Sigmoid colon (tissue), 7 donors: ENCODE data around the gene CHD3. TPM values are rescaled to one million over a fixed set of nuclear protein-coding genes. Genes with fewer than 3 reads are reported as not detected.
"Not testable (repeated sequence)": the region's sequence is repeated elsewhere in the genome, so short reads cannot be mapped to it uniquely, and the experiment has no call there.

ENCODE experiments used
- DNase-seq: peaks from one replicate; pipeline ENCODE4 v3.0.0-alpha.2; 2019
- H3K27ac ChIP-seq, 4 donors: fragments of 200-600 bp; sonication (generic); one replicate each; pipeline ENCODE4 v1.5.1; 2016 to 2019; ENCODE audit warnings: mild to moderate bottlenecking in 1 of 4
- H3K27me3 ChIP-seq, 3 donors: fragments of 200-600 bp; sonication (generic); one replicate each; pipeline ENCODE4 v1.5.1; 2019; ENCODE audit warnings: mild to moderate bottlenecking in 1 of 3
- H3K36me3 ChIP-seq, 4 donors: fragments of 200-600 bp; sonication (generic); one replicate each; pipeline ENCODE4 v1.5.1; 2016 to 2019
- H3K4me1 ChIP-seq, 4 donors: fragments of 200-600 bp; sonication (generic); one replicate each; pipeline ENCODE4 v1.5.1; 2017 to 2019
- H3K4me3 ChIP-seq, 4 donors: fragments of 200-600 bp; sonication (generic); one replicate each; pipeline ENCODE4 v1.5.1; 2017 to 2019; ENCODE audit warnings: mild to moderate bottlenecking in 2 of 4, moderate library complexity in 1 of 4
- H3K9me3 ChIP-seq, 4 donors: fragments of 200-600 bp in 3 of 4; sonication (generic) in 3 of 4; one replicate each; pipeline versions ENCODE4 v1.5.1 to v1.6.1; 2013 to 2019
- CTCF ChIP-seq, 4 experiments: fragments of 450-650 bp in 3 of 4; fragments of 200-600 bp in 1 of 4; IDR thresholded peaks; one replicate each; pipeline ENCODE4 v1.5.1; 2016 to 2019; ENCODE audit warnings: antibody characterized with exemption in 4 of 4, mild to moderate bottlenecking in 3 of 4, moderate library complexity in 2 of 4
- EP300 ChIP-seq, 4 donors: sonication (generic); formaldehyde crosslinking; IDR thresholded peaks; one replicate each; pipeline ENCODE4 v1.6.1; 2017; ENCODE audit warnings: antibody characterized with exemption in 4 of 4
- POLR2A ChIP-seq, 2 donors: fragments of 450-650 bp; IDR thresholded peaks; one replicate each; pipeline ENCODE4 v1.6.1; 2016; ENCODE audit warnings: antibody characterized with exemption in 2 of 2, mild to moderate bottlenecking in 2 of 2, moderate library complexity in 2 of 2
- POLR2AphosphoS5 ChIP-seq, 4 donors: sonication (generic); formaldehyde crosslinking; IDR thresholded peaks; one replicate each; pipeline ENCODE4 v1.6.1; 2017; ENCODE audit warnings: antibody characterized with exemption in 4 of 4
- WGBS, 2 donors: extraction: QIAGEN DNeasy Blood & Tissue Kit; methylation state at CpG; one replicate each; pipeline ENCODE4 v1.1.7; 2013; 5-methylcytosine and 5-hydroxymethylcytosine counted together
- intact Hi-C: fragments of 100-400 bp; cut with DNase I; formaldehyde crosslinking; loops from one replicate; pipeline ENCODE4 v1.15.1; 2023
- polyA plus RNA-seq, 3 donors: library from polyadenylated mRNA; stranded (reverse); fragments of 200-250 nt; gene quantifications; one replicate each; pipeline ENCODE4 v1.2.3, GENCODE V29; 2013
- total RNA-seq, 4 donors: library from RNA; depleted of rRNA; stranded (reverse); fragments of >200 nt; gene quantifications; one replicate each; pipeline ENCODE4 v1.1.0, GENCODE V29; 2016
- donor health status: healthy with polysubstance abuse.
- donor health status: Bipolar disorder and iron deficiency.
- donor health status: healthy.

Gene CHD3
- total and polyA plus RNA-seq, 7 donors: 33.8 to 147 (median 97.2) TPM

DNA sequence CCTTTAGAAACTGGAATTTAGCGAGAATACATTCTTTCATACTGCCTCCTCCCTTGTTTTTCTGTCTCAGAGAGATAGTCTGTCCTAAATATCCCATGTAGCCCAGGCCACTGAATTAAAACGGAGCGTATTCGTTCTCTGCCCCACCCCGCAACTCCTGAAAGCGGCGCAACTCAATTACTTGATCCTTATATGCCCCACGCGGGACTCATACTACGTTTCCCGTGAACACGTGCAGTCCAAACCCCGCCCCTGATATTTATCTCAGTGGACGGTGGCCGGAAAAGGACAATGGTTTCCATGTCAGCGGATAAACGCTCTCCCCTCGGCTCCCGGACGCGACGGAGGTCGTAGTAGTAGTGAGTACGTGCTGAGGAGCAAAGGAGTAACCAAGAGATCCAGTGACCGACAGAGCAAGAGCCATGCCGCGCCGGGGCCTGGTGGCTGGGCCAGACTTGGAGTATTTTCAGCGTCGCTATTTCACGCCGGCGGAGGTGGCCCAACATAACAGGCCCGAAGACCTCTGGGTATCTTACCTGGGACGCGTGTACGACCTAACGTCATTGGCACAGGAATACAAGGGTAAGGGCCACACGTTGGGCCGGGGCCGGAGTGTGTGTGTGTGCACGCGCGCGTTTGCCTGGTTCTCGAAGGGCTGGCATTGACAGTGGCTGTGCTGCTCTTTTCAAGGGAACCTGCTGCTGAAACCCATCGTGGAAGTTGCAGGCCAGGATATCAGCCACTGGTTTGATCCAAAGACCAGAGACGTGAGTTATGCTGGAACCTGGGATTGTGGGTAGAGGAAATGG lies 30.7 kb upstream of the CHD3 start, which contains the start of gene CYB5D1:
Gene CYB5D1, plus strand, starts transcription at position 291 of the 809 bp plus-strand sequence. Its CDS starts 132 bp downstream, at position 423.
- H3K27me3 ChIP-seq: no peaks in the 10 kb centered on the region
- TF ChIP-seq CTCF (IDR thresholded peaks at IDR 0.05) (no peak), POLR2AphosphoS5 (IDR thresholded peaks at IDR 0.05) (peak; percentile 67 to 84 (median 73)), POLR2A (IDR thresholded peaks at IDR 0.05) (no peak), EP300 (IDR thresholded peaks at IDR 0.05) (peak in 2 of 4 donors; percentile 32 to 62)
- intact Hi-C loops: loop anchor here (1.0 to 10.0 kb wide), 4 partner anchors 24 to 273 kb away; partner anchors contain the start of genes CHD3, CNTROB, KDM6B and MPDU1
- no peaks in the 10 kb centered on the region for H3K9me3 ChIP-seq
- DNase-seq: peak; percentile 97
- WGBS, 2 donors: 4% methylated on average over 48 of the region's 48 CpGs
- H3K4me1 ChIP-seq: peaks cover 0 to 41% (median 38%) of the 10 kb centered on the region in 4 donors
- H3K4me3 ChIP-seq: peak within 1 kb of the TSS; percentile 46 to 76 (median 63)
- peak within 1 kb of the TSS; percentile 90 to 94 (median 93) for H3K27ac ChIP-seq
- peaks cover 6 to 33% (median 10%) of the 10 kb centered on the region in 4 donors for H3K36me3 ChIP-seq

- H3K9me3 ChIP-seq: no peaks in the 10 kb centered on the region
- peaks cover 0 to 42% (median 39%) of the 10 kb centered on the region in 4 donors for H3K4me1 ChIP-seq
- intact Hi-C loops: loop anchor here (5.0 to 10.0 kb wide), 2 partner anchors 74 to 274 kb away; partner anchors contain the start of genes CNTROB, MPDU1 and TRAPPC1
- 35 to 51% methylated on average over 20 of the region's 20 CpGs for WGBS, 2 donors
- no peak for TF ChIP-seq POLR2AphosphoS5 (IDR thresholded peaks at IDR 0.05)
- TF ChIP-seq CTCF (IDR thresholded peaks at IDR 0.05): peak; percentile 19 to 61 (median 40)
- peak overlapping the region; percentile 90 to 94 (median 93) for H3K27ac ChIP-seq
- peak overlapping the region; percentile 46 to 76 (median 63) for H3K4me3 ChIP-seq
- no peaks in the 10 kb centered on the region for H3K27me3 ChIP-seq
- H3K36me3 ChIP-seq: peaks cover under 1 to 28% (median 5%) of the 10 kb centered on the region in 4 donors
- peak; percentile 81 for DNase-seq
Observed at GRCh38 chr17:7858522-7858810, 30.1 kb upstream of the CHD3 start.

DNA sequence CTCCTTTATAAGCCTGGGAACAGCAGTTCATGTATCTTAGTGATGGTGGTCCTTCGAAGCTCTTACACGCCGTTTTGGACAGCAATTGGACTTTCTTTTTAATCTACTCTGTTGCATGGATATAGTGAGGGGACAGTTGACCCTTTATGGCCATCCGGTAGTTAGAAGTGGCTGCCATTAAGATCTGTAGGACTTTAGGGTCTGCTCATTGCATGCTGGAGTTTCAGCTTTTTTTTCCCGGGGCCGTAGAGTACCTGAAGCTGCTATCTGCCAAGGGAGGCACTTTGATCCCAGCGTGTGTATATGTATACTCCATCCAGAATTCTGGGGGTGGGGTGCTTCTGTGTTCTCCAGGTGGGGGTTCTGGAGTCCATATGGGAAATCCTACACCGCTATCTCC lies 29.6 kb upstream of the CHD3 start:
- TF ChIP-seq EP300 (IDR thresholded peaks at IDR 0.05) (no peak), POLR2A (IDR thresholded peaks at IDR 0.05) (no peak), CTCF (IDR thresholded peaks at IDR 0.05) (no peak), POLR2AphosphoS5 (IDR thresholded peaks at IDR 0.05) (no peak)
- H3K4me1 ChIP-seq: peaks cover 0 to 42% (median 39%) of the 10 kb centered on the region in 4 donors

DNA sequence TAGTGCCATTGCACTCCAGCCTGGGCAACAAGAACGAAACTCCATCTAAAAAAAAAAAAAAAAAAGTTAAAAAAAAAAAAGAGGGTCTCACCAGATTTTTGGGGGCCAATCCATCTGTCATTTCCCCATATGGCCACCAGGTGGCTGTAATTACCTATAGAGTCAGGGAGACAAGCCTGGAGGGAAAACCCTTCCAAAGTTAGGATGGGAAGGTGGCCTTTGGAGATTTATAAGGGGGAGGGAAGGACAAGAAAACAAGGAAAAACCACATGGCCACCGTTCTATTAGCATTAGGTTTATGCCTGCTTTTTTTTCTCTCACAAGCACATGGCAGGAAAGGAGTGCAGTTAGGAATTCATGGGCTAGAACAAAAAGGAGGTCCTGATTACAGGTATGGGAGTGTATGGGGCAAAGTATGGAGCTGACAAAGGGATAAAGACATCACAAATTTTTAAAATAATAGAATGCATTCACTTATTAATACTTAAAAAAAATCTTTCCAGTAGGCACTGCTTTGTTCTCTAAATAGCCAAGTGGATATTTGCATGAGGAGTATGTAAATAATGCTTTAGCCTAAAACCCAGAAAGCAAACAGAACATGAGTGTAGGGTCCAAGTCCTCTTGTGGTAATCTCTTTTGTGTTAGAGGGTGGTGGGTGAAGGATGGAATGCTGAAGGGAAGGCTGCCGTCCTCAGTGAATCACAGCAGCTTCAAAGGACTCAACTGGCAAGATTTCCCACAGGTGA lies 25.7 kb upstream of the CHD3 start:
- intact Hi-C loops: loop anchor here (1.0 to 5.0 kb wide), 2 partner anchors 127 to 194 kb away; no protein-coding TSS in a partner anchor
- Histone ChIP-seq H3K9me3 (no peaks in the 10 kb centered on the region), H3K4me1 (peaks cover 0 to 20% (median 14%) of the 10 kb centered on the region in 4 donors), H3K4me3 (no peak overlapping the region), H3K27me3 (no peaks in the 10 kb centered on the region), H3K27ac (no peak overlapping the region), H3K36me3 (peaks cover 0 to 20% (median 0%) of the 10 kb centered on the region in 4 donors)
- TF ChIP-seq POLR2AphosphoS5 (IDR thresholded peaks at IDR 0.05) (peak in 1 of 4 donors; percentile 6), CTCF (IDR thresholded peaks at IDR 0.05) (peak; percentile 75 to 87 (median 83)), POLR2A (IDR thresholded peaks at IDR 0.05) (no peak), EP300 (IDR thresholded peaks at IDR 0.05) (no peak)
- 23 to 31% methylated on average over 3 of the region's 3 CpGs for WGBS, 2 donors
- DNase-seq: peak; percentile 74

More for the DNA sequence above, 29.6 kb upstream of the CHD3 start:
- no peak overlapping the region for H3K4me3 ChIP-seq
- H3K27ac ChIP-seq: peak overlapping the region; percentile 90 to 94 (median 93)
- intact Hi-C loops: loop anchor here (5.0 to 10.0 kb wide), 2 partner anchors 73 to 274 kb away; partner anchors contain the start of genes CNTROB, MPDU1 and TRAPPC1
- H3K36me3 ChIP-seq: peaks cover 0 to 22% (median under 1%) of the 10 kb centered on the region in 4 donors
- no peak for DNase-seq
- H3K27me3 ChIP-seq: no peaks in the 10 kb centered on the region
- WGBS, 2 donors: 82 to 90% methylated on average over 8 of the region's 8 CpGs
- H3K9me3 ChIP-seq: no peaks in the 10 kb centered on the region

GRCh38 chr17:7864384-7864783 lies 24.2 kb upstream of the CHD3 start:
- WGBS, 2 donors: 50 to 75% methylated on average over 5 of the region's 5 CpGs
- not testable (repeated sequence) for H3K4me1 ChIP-seq, DNase-seq, H3K4me3 ChIP-seq, H3K27ac ChIP-seq, H3K9me3 ChIP-seq, H3K27me3 ChIP-seq
- intact Hi-C loops: loop anchor here (2.0 to 5.0 kb wide), 2 partner anchors 16 to 193 kb away; no protein-coding TSS in a partner anchor
- peaks cover 0 to 20% (median 0%) of the 10 kb centered on the region in 4 donors for H3K36me3 ChIP-seq
